ENCODE results near the gene POLR2L.

POLR2L gene

DNA sequence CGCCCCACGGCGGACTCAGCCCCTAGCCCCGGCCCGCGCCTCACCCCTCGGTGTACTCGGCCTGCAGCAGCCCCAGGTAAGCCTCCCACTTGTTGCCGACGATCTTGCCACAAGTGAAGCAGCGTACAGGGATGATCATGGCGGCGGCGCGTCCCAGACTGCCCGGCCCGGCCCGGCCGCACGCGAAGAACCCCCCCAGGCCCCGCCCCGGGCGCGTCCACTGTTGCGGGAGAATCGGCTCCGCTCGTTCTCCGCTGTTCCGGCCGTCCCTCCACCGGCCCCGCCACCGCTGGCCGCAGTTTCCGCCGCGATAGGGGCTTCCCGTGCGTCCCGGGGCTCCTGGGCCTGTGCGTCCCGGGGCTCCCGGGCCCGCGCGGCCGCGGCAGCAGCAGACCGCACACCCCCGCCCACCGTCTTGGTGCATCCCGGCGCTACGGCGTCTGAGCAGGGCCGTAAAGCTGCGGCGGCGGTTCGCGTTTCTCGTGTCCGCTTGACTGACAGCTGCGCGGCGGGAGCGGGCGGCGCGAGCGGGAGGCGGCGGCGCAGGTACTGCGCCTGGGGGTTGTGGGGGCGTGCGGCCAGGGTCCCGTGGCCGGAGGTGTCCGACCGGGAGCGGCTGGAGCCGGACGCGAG, at the start of gene POLR2L, which contains the start of gene TSPAN4:
TSS of gene POLR2L (minus strand) at position 160 of the 633 bp plus-strand sequence. CDS start at position 139, 21 bp downstream.
TSS of gene TSPAN4 (plus strand) at position 483 of the 633 bp plus-strand sequence. CDS start 7,453 bp downstream, outside the sequence.
- in situ Hi-C loops (cut with HindIII; ENCODE audit: low pct_unique_long_range_greater_than_20kb, low sequenced_read_pairs): no loop called here
- peak; percentile 79 to 91 for DNase-seq (ENCODE audit: low read depth in 1 of 2, low spot score in 1 of 2)
- TF ChIP-seq JUND (IDR thresholded peaks at IDR 0.05; ENCODE audit: low read depth): no peak

DNA sequence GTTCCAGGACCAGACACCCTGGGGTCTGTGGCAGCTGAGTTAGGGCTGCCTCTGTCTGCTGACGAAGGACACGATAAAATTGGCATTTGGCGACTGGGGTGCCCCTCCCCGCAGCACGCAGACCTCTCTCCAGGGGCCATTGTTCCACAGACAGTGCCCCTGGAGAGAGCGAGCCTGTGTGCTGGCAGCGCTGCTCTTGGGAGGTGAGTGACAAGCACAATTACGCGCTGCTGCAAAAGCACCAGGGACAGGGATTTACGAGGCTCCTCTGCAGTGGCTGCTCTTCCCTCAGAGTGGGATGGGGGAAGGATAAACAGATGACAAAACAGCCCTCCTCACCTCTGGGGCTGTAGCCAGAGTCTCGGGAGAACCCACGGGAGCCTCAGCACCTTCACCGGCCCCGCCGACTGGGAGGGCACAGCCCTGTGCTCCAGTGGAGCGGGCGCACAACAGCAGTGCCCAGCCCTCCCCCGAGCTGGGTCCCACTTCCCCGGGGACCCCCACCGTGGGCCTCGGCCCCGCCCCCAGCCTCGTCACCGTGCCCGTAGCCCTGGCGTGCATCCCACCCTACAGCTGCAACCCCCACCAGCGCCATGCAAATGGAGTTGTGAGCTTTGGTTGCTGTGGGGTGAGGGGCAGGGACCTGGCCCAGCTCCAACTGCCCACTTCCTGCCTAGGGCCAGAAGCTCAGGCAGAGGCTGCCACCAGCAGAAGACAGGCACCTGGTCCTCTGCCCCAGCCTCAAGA, 48.6 kb upstream of the POLR2L start:
- no peak for DNase-seq (ENCODE audit: low read depth in 1 of 2, low spot score in 1 of 2)
- no peak for TF ChIP-seq JUND (IDR thresholded peaks at IDR 0.05; ENCODE audit: low read depth)
- in situ Hi-C loops (cut with HindIII; ENCODE audit: low pct_unique_long_range_greater_than_20kb, low sequenced_read_pairs): no loop called here

DNA sequence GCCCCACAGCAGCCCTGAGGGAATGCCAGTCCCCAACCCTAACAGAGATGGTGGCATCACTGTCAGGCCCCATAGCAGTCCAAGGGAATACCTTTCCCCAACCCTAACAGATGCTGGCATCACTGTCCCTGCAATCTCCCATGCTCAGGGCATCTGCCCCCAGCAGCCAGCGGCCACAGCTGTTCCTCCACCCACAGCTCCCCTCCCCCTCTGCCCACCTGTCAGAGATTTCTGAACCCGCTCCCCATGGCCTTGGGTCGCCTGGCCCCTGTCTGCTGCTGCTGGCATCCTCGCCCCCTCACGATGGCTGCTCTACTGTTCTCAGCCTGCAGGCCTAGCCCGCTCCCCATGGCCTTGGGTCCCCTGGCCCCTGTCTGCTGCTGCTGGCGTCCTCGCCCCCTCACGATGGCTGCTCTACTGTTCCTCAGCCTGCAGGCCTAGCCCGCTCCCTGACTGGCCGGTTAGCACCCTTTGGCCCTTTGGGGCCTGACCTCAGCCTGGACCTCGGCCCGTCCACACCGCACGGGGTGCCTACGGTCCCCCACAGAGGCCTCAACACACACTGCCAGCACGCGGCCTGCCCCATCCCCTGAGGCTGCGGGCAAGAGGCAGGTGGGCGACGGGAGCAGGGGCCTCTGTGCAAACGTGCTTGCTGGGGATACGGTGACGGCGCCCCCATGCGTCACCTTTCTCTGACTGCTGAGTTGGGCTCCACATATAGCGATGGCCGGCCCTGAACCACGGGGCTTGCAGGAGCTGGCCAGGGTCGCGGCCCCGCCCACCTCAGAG, 47.6 kb upstream of the POLR2L start:
- DNase-seq (ENCODE audit: low read depth in 1 of 2, low spot score in 1 of 2): no peak
- TF ChIP-seq JUND (IDR thresholded peaks at IDR 0.05; ENCODE audit: low read depth): no peak
- in situ Hi-C loops (cut with HindIII; ENCODE audit: low pct_unique_long_range_greater_than_20kb, low sequenced_read_pairs): no loop called here

DNA sequence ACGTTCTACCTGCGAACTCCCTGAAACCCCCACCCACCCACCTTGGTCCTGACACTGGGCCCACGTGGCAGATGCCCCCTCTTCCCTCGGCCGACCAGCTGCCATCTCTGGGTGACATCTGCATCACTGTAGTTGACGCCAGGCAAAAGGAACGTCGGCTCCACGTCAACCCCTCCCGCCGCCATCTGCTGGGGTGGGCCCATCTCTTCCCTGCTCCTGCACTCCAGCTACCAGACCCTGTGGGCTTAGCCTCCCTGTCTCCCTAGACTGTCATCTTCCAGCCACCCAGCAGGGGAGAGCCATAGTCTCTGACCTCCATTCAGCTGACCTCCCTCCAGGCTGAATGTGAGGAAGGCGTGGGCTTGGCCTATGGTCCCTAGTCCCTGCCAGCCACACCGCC, 46.9 kb upstream of the POLR2L start:
- no peak for TF ChIP-seq JUND (IDR thresholded peaks at IDR 0.05; ENCODE audit: low read depth)
- DNase-seq (ENCODE audit: low read depth in 1 of 2, low spot score in 1 of 2): no peak
- in situ Hi-C loops (cut with HindIII; ENCODE audit: low pct_unique_long_range_greater_than_20kb, low sequenced_read_pairs): no loop called here

DNA sequence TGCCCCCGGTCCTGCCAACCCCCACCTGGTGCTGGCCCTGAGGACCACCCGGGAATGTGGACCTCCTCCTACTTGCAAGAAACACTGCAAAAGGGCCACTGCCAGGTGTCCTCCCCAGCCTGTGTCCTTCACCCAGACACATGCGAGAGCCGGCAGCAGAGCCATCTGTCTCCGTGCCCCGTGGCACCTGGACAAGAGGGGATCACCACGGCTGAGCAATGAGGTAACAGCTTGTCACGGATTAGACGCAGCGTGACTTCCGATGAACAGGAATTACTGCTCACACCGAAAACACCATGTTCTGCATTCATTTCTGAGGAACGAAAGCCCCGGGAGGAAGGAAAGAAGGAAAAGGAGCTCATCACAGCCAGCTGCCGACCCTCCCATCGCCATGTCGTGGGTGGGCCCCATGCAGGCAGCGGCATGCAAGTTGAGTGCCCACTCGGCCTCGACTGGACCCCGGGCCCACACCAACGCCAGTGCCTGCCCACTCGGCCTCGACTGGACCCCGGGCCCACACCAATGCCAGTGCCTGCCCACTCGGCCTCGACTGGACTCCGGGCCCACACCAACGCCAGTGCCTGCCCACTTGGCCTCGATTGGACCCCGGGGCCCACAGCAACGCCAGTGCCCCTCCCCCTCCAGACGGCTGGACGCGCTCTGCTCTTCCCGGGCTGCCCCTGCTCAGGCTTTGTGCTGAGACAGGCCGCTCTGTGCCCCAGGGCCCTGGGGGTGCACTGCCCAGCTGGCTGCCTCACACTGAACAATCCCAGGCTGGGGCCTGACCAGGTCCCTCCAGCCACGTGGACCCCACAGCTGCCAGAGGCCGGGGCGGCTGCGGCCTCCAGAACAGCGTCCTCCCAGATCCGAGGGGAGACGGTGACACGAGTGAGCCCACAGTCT, 46.2 kb upstream of the POLR2L start:
- no peak for TF ChIP-seq JUND (IDR thresholded peaks at IDR 0.05; ENCODE audit: low read depth)
- in situ Hi-C loops (cut with HindIII; ENCODE audit: low pct_unique_long_range_greater_than_20kb, low sequenced_read_pairs): no loop called here
- no peak for DNase-seq (ENCODE audit: low read depth in 1 of 2, low spot score in 1 of 2)

DNA sequence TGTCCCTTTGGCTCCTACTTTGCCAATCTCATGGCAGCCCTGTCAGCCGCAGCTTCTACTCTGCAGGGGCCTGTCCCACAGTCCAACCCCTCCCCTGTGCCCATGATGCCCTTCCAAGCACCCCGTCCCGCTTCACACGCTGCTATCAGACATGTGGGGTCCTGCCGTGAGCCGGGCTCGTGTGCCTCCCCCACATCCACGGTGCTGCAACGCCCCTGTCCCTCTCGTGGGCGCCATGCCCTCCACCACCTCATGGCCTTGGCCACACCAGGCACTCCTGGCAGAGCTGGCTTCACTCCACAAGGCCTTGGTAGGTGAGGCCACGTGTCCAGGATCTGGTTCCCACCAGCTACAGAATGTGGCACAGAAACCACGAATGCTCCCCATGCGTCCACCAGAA, 45.3 kb upstream of the POLR2L start:
- in situ Hi-C loops (cut with HindIII; ENCODE audit: low pct_unique_long_range_greater_than_20kb, low sequenced_read_pairs): no loop called here
- DNase-seq (ENCODE audit: low read depth in 1 of 2, low spot score in 1 of 2): no peak
- TF ChIP-seq JUND (IDR thresholded peaks at IDR 0.05; ENCODE audit: low read depth): no peak

DNA sequence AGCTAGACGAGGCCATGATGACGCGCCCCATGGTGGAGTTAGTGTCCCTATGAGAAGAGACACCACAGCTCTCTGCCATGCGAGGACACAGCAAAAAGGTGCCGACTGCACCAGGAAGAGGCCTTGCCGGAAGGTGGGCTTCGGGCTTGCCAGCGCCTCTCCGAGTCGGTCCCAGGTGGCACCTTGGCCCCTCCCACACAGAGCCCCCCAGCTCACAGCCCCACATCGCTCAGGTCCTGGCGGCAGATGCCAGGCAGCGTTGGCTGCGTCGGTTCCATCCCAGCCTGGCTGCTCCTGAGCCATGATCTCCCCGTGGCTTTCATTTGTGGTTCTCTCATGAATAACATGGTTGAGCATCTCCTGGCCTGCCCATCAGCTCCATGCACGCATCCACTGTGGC, 44.2 kb upstream of the POLR2L start:
- TF ChIP-seq JUND (IDR thresholded peaks at IDR 0.05; ENCODE audit: low read depth): no peak
- in situ Hi-C loops (cut with HindIII; ENCODE audit: low pct_unique_long_range_greater_than_20kb, low sequenced_read_pairs): no loop called here
- DNase-seq (ENCODE audit: low read depth in 1 of 2, low spot score in 1 of 2): no peak

DNA sequence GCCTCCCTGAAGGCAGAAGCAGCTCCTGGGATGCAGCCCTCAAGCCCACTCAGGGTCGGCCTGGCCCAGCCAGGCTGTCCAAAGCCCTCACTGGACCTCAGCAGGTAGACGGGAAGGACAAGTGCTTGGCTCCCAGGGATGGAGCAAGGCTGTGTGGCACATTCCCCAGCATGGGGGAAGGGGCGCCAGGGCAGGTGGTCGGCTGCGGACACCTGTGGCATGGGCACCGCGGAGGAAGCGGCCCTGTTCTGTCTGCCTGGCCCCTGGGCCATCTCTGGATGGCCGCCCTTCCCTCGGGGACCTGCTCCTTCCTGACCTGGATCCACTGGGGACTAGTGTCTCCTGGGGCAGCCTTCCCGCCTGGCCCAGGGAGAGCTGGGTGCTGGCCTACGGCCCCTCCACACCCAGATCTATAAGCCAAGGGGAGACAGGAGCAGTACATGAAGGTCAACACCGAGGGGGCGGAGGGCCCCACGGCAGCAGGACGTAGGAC, 42.3 kb upstream of the POLR2L start:
- in situ Hi-C loops (cut with HindIII; ENCODE audit: low pct_unique_long_range_greater_than_20kb, low sequenced_read_pairs): no loop called here
- no peak for DNase-seq (ENCODE audit: low read depth in 1 of 2, low spot score in 1 of 2)
- TF ChIP-seq JUND (IDR thresholded peaks at IDR 0.05; ENCODE audit: low read depth): no peak

DNA sequence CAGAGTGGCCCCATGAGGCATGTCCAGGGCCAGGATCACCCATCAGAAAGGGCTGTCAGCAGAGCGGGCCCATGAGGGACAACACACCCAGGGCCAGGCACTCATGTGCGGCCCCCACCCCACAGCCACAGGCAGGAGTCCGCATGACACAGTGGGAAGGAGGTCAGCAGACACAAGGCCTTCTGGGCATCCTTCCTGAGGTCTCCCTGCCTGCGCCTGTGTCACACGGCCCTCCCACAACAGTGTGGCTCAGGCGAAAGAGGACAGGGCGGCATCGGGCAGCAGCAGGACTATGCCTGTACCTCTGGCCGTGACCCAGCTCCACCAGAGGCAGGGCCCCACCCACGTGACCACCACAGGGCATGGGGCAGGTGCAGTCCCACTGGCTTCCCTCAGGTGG, 41.2 kb upstream of the POLR2L start:
- DNase-seq (ENCODE audit: low read depth in 1 of 2, low spot score in 1 of 2): no peak
- in situ Hi-C loops (cut with HindIII; ENCODE audit: low pct_unique_long_range_greater_than_20kb, low sequenced_read_pairs): no loop called here
- no peak for TF ChIP-seq JUND (IDR thresholded peaks at IDR 0.05; ENCODE audit: low read depth)

DNA sequence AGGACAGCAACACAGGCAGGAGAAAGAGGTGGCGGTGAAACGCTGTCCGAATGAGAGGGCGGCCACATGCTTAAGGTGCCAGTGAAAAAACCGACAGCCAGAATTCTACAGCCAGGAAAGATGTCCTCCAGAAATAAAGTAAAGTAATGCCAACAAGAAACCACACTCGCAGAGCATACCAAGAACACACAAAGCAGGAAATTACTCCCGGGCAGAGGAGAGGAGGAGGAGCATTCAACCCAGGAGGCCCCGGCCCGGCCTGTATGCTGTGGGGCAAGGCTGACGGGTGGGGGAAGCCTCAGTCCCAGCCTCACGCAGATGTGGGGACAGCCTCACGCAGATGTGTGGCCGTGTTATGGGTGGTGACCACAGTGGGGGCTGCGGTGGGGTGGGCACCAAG, 40.3 kb upstream of the POLR2L start:
- DNase-seq (ENCODE audit: low read depth in 1 of 2, low spot score in 1 of 2): no peak
- in situ Hi-C loops (cut with HindIII; ENCODE audit: low pct_unique_long_range_greater_than_20kb, low sequenced_read_pairs): no loop called here
- no peak for TF ChIP-seq JUND (IDR thresholded peaks at IDR 0.05; ENCODE audit: low read depth)

DNA sequence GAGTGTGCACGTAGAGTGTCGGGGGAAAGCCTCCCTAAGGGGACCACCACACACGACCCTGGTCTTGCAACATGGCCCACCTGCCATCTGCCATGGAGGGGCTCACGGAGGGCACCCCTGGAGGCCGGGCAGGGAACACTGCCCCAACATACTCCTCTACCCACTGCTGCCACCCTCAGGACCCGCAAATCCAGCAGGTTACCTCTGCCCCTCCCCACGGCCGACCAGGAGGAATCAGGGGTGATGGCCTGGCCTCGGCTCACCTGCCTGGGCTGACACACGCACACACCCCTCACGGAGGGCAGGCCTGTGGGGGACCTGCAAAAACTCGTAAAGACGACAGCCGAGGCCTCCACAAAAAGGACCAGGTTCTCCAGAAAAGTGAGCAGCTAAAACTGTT, 38.1 kb upstream of the POLR2L start:
- in situ Hi-C loops (cut with HindIII; ENCODE audit: low pct_unique_long_range_greater_than_20kb, low sequenced_read_pairs): no loop called here
- no peak for TF ChIP-seq JUND (IDR thresholded peaks at IDR 0.05; ENCODE audit: low read depth)
- no peak for DNase-seq (ENCODE audit: low read depth in 1 of 2, low spot score in 1 of 2)

DNA sequence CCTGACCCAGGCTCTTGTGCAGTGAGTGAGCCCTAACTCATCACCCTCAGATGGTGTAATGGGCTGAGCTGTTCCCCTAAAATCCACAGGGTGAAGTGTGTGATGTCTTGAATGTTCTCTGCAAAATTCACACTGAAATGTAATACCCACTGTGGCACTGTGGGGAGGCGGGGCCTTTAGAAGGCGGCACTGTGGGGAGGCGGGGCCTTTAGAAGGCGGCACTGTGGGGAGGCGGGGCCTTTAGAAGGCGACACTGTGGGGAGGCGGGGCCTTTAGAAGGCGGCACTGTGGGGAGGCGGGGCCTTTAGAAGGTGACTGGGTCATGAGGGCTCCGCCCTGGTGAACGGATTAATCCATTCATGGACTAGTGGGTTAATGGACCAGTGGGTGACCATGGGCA, 35.2 kb upstream of the POLR2L start:
- in situ Hi-C loops (cut with HindIII; ENCODE audit: low pct_unique_long_range_greater_than_20kb, low sequenced_read_pairs): no loop called here

More for the DNA sequence above, 35.2 kb upstream of the POLR2L start:
- peak in 1 of 2 experiments; percentile 83 for DNase-seq (ENCODE audit: low read depth in 1 of 2, low spot score in 1 of 2)
- no peak for TF ChIP-seq JUND (IDR thresholded peaks at IDR 0.05; ENCODE audit: low read depth)

Measured in T47D (cell line).